ENCODE results near the gene PLD4.
A peak's percentile ranks its signal among the peaks of the same experiment; 100 is the strongest.

Gene PLD4

GRCh38 chr14:104928391-104929133 lies 3.9 kb downstream of the PLD4 start:
- DNase-seq (ENCODE audit: low read depth): no peak

DNA sequence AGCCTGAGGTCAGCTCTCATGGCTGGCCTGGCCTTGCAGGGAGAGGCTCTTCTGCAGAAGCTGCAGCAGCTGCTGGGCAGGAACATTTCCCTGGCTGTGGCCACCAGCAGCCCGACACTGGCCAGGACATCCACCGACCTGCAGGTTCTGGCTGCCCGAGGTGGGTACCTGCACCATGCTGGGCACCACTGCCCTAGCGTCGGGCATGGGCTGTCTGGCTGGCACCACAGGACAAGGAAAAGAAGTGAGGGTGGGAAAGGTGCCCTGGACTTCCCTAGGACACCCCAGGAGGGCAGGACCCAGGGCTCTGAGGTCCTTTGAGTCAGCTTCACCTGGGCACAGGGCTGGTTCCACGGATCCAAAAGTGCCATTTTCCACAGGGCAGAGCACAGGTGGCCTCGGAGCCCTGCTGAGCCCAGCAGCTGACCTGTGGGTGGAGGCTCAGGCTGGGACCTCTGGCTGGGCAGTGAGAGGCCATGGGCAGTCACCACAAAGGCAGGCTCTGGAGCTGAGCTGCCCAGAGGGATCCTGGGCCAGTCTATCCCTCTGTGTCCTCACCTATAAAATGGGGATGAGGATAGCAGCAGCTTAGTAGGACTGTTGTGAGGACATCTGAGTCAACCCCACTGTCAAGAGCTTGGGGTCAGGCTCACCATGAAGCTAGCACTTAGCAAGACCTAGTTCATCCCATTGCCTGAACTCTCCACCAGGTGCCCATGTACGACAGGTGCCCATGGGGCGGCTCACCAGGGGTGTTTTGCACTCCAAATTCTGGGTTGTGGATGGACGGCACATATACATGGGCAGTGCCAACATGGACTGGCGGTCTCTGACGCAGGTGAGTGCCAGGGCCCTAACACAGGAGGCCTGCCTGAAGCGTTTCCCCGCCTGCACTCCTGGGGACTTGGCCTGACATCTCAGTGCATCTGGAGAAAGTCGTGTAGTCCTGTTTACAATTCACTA lies 4.9 kb downstream of the PLD4 start:
- DNase-seq (ENCODE audit: low read depth): no peak

DNA sequence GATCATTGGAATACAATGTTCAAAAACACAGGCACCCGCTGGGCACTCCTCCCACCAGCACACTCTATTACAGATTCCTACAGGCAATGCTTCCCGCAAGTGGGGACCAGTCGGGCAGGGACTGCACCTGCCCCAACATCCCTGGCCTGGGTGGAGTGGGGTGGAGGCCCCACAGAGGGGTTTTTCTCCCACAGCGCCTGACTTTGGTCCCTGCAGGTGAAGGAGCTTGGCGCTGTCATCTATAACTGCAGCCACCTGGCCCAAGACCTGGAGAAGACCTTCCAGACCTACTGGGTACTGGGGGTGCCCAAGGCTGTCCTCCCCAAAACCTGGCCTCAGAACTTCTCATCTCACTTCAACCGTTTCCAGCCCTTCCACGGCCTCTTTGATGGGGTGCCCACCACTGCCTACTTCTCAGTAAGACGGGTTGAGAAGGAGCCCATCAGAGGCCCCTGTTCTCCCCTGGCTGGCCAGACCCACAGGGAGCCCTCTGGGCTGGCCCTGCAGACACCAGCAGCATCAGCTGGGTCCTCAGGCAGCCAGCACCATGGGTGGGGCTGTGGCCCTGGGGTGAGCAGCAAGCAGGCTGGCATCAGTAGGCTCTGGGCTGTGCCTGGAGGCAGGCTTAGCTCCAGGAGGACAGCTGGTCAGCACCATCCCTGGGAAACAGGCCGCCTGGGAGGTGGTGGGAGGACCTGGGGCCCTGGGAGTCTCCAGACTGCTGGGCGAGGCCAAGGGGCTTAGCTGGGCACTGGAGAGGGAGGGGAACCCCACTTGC lies 6.0 kb downstream of the PLD4 start:
- DNase-seq (ENCODE audit: low read depth): no peak

- no peak for DNase-seq (ENCODE audit: low read depth)
These were observed 6.7 kb downstream of the PLD4 start for GRCh38 chr14:104931304-104931770.

GRCh38 chr14:104931771-104932675 lies 7.3 kb downstream of the PLD4 start:
- DNase-seq (ENCODE audit: low read depth): no peak

GRCh38 chr14:104932676-104933631 lies 8.3 kb downstream of the PLD4 start:
- peak; percentile 85 for DNase-seq (ENCODE audit: low read depth)

- DNase-seq (ENCODE audit: low read depth): no peak
These were observed 9.4 kb downstream of the PLD4 start for GRCh38 chr14:104933746-104934733.

DNA sequence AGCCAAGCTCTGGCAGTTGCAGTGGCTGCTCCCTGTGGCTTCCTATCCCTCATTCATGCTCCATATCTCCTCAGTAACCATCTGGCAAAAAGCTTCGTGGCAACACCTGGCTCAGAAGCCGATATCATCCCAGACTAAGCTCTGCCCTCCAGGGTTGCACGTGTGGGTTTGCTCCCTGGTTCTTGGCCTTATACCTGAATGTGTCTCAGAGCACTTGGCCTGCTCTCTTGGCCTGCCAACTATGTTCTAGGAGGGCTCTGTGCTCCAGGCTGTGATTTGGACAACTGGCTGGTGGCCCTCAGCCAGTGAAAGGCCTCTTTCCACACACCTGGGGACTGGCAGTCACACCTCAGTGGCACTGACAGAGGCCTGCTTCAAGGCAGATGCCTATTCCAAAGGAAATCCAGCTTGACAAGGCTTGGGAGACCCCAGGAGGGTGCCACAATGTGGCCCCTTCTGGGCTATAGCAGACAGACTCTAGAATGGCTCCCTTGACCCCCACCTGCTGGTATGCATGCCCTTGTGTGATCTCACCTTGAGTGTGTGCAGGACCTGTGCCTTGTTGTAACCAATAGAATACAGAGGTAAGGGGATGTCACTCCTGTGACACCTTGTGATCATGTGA lies 10.5 kb downstream of the PLD4 start:
- DNase-seq (ENCODE audit: low read depth): no peak

- DNase-seq (ENCODE audit: low read depth): no peak
These were observed 11.3 kb downstream of the PLD4 start for GRCh38 chr14:104935955-104936354.

DNA sequence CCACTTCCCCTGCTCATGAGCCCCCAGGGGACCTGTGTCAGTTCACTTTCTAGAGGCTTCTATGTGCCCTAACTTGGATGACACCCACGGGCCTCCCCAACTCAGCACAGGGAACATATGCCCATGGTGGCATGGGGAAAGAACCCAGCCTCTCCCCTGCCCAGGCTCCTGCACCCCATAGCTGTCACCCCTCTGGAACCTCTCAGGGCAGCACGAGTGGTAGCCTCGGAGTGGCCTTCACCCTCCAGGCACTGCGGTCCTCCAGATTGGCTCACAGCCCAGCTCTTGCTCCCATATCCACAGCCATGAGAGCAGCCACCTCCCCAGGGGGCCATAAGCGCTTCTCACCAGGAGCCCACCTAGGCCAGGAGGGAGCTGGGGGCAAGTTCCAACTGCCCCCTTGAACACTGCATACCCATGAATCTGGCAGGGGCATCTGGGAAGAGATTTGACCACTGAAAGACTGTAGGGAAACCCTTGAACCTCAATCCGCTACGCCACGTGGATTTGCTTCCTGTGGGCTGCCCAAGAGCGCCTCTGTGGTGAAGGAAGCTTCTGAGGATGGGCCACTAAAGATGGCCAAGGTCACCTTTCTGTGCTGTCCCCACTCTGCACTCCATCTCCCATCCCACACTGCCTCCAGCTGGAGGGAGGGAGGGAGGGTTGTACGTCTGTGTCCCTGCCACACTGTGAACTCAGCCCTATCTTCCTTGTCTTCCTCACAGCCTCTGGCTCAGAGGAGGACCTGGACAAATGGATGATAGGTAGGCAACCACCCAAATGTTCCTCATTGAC lies 11.9 kb downstream of the PLD4 start:
- DNase-seq (ENCODE audit: low read depth): no peak

DNA sequence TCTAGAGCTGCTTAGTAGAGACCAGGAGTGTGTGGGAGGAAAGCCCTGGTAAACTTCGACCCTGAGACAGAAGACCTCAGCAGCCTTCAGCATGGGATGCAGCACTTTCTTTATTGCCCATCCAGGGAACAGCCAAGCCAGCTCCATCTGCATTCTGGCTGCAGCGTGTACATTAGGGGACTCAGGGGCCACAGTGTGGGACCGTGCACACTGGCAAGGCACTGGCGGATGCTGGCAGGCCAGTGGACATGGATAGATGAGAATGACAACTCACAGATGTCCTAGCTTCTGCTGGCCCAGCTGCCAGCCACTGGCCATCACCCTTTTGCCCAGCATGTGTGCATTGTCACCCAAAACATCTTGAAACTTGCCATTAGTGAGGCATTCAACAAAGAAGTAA lies 12.5 kb downstream of the PLD4 start:
- no peak for DNase-seq (ENCODE audit: low read depth)

GRCh38 chr14:104937694-104938365 lies 13.2 kb downstream of the PLD4 start:
- no peak for DNase-seq (ENCODE audit: low read depth)

DNA sequence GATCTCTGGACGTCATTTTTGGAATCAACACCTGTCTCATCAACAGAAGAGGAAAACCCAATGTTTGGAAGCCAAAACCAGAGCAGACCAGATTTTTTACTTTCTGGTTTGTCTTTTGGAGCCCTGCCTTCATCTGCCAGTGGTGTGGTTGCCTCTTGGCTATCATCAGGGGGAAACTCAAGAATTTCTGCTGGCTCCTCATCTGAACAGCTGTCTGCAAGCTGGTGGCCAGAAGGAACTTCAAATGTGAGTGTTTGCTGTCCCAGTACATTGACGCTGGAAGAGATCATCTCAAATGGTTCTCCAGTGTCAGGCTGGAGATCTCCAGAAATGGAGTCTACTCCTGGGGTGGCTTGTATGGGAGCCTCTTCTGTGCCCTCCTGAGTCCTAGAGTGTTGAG lies 13.8 kb downstream of the PLD4 start:
- no peak for DNase-seq (ENCODE audit: low read depth)

GRCh38 chr14:104938960-104939359 lies 14.3 kb downstream of the PLD4 start:
- DNase-seq (ENCODE audit: low read depth): no peak

GRCh38 chr14:104939666-104940410 lies 15.2 kb downstream of the PLD4 start:
- DNase-seq (ENCODE audit: low read depth): no peak

DNA sequence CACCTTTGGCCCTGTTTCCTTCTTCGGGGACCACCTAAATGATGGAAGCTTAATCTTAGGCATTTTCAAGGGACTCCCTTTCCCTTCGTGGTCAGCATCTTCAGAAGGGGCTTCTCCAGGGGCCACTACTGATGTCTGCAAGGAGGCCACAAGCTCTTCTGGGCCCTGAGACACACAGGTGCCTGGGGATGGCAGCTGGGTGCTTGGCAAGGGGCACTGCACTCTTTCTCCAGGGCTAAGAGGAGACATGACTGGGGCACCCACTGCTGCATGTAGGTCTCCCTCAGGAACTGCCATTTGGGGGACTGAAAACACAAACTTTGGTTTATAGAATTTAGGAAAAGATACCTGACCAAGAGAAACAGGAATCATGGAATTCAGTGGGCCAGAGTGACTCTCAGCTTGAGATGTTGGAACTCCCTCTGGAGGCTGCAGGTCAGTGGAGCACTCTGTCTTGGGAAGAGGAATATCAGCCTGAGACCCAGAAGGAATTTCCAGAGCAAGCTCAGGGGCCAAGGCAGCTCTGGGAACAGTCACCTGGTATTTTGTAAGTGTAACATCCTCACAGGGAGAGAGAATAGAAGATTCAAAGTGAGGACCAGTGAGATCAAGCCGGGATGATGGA lies 16.0 kb downstream of the PLD4 start:
- DNase-seq (ENCODE audit: low read depth): no peak
